ENCODE data around the gene ADAD2. TPM values are rescaled to one million over a fixed set of nuclear protein-coding genes. Genes with fewer than 3 reads are reported as not detected.

ADAD2 gene
- total RNA-seq, 4 donors from 2014 or later, result 7.4 TPM; not detected in 3

DNA sequence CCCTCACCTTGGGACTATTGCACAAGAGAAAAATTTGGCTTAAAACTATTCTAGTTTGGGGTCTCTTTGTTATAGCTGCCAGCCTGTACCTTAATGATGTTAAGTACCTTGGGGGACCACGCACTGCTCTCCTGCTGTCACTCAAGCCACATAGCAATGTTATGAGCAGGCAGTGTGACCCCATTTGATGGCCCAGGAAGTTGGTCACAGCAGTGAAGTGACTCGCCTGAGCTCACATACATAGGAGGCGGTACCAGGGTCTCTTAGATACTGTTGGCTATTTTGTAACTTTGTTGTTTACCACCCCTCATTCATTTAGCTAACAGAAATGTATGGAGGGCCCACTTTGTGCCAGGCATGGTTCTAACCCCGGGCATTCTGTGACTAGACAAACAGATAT lies 32.5 kb downstream of the ADAD2 start:
- TF ChIP-seq EP300 (IDR thresholded peaks at IDR 0.05; ENCODE audit: low read depth), result no peak
- TF ChIP-seq CTCF (IDR thresholded peaks at IDR 0.05), result no peak
- TF ChIP-seq POLR2A (IDR thresholded peaks at IDR 0.05), result no peak
- TF ChIP-seq POLR2AphosphoS5 (IDR thresholded peaks at IDR 0.05), result no peak
- H3K36me3 ChIP-seq, result no peaks in the 10 kb centered on the region
- in situ Hi-C loops (cut with MboI; ENCODE audit: low pct_ligation_motif_present in 1 of 4, low pct_unique_long_range_greater_than_20kb in 1 of 4, low sequenced_read_pairs in 3 of 4), result no loop called here
- intact Hi-C loops (cut with DNase I; ENCODE audit: low total_unique reads), result no loop called here
- DNase-seq, result no peak
- 80% methylated on average over 4 of the region's 4 CpGs; no CpG with 5 or more reads in 1 of the 2 donors for WGBS, 2 donors (ENCODE audit: low coverage in 1 of 2)
- H3K4me1 ChIP-seq, result peaks cover 0 to 8% (median 3%) of the 10 kb centered on the region in 4 donors
- H3K9me3 ChIP-seq, result no peaks in the 10 kb centered on the region
- H3K27ac ChIP-seq, result no peak overlapping the region
- H3K27me3 ChIP-seq, result no peaks in the 10 kb centered on the region
- no peak overlapping the region for H3K4me3 ChIP-seq

- in situ Hi-C loops (cut with MboI; ENCODE audit: low pct_ligation_motif_present in 1 of 4, low pct_unique_long_range_greater_than_20kb in 1 of 4, low sequenced_read_pairs in 3 of 4) (no loop called here), intact Hi-C loops (cut with DNase I; ENCODE audit: low total_unique reads) (no loop called here)
- 83 to 88% methylated on average over 2 to 3 of the region's 3 CpGs for WGBS, 2 donors (ENCODE audit: low coverage in 1 of 2)
- no peaks in the 10 kb centered on the region for H3K9me3 ChIP-seq
- H3K4me1 ChIP-seq, result peaks cover 0 to 11% (median 3%) of the 10 kb centered on the region in 4 donors
- H3K4me3 ChIP-seq, result no peak overlapping the region
- no peak for TF ChIP-seq CTCF (IDR thresholded peaks at IDR 0.05)
- no peaks in the 10 kb centered on the region for H3K36me3 ChIP-seq
- DNase-seq, result no peak
- H3K27ac ChIP-seq, result no peak overlapping the region
- H3K27me3 ChIP-seq, result no peaks in the 10 kb centered on the region
Measured at GRCh38 chr16:84224554-84224953, 33.6 kb downstream of the ADAD2 start.

DNA sequence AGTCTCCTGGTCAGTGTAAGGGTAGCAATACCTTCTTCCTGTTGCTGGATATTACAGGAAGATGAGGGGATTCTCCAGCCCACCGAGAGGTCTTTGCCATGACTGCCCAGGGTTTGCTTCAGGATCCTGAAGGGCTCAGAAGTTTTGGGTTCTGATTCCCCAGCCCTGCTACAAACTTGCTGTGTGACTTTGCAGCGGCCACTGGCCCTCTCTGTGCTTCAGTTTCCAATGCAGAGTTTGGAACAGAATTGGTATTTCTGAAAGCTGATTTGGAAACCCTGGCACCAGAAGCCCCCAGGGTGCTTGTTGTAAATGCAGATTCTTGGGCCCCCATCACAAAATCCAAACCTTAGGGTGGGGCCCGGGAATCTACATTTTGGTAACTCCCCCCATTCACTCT lies 34.2 kb downstream of the ADAD2 start:
- Histone ChIP-seq H3K4me1 (peaks cover 0 to 11% (median 3%) of the 10 kb centered on the region in 4 donors), H3K27me3 (no peaks in the 10 kb centered on the region), H3K9me3 (no peaks in the 10 kb centered on the region), H3K4me3 (no peak overlapping the region), H3K36me3 (no peaks in the 10 kb centered on the region), H3K27ac (no peak overlapping the region)
- in situ Hi-C loops (cut with MboI; ENCODE audit: low pct_ligation_motif_present in 1 of 4, low pct_unique_long_range_greater_than_20kb in 1 of 4, low sequenced_read_pairs in 3 of 4) (no loop called here), intact Hi-C loops (cut with DNase I; ENCODE audit: low total_unique reads) (no loop called here)
- DNase-seq, result no peak
- TF ChIP-seq CTCF (IDR thresholded peaks at IDR 0.05) (no peak), POLR2AphosphoS5 (IDR thresholded peaks at IDR 0.05) (no peak), EP300 (IDR thresholded peaks at IDR 0.05; ENCODE audit: low read depth) (no peak), POLR2A (IDR thresholded peaks at IDR 0.05) (no peak)
- 85% methylated on average over 3 of the region's 3 CpGs; no CpG with 5 or more reads in 1 of the 2 donors for WGBS, 2 donors (ENCODE audit: low coverage in 1 of 2)

- 86% methylated on average over 7 of the region's 7 CpGs; no CpG with 5 or more reads in 1 of the 2 donors for whole genome bisulfite sequencing, 2 donors (ENCODE audit: low coverage in 1 of 2)
- DNase-seq, result no peak
- no peaks in the 10 kb centered on the region for H3K27me3 ChIP-seq
- no peaks in the 10 kb centered on the region for H3K36me3 ChIP-seq
- H3K27ac ChIP-seq, result no peak overlapping the region
- intact Hi-C loops (cut with DNase I; ENCODE audit: low total_unique reads) (no loop called here), in situ Hi-C loops (cut with MboI; ENCODE audit: low pct_ligation_motif_present in 1 of 4, low pct_unique_long_range_greater_than_20kb in 1 of 4, low sequenced_read_pairs in 3 of 4) (no loop called here)
- peaks cover 0 to 11% (median 3%) of the 10 kb centered on the region in 4 donors for H3K4me1 ChIP-seq
- TF ChIP-seq EP300 (IDR thresholded peaks at IDR 0.05; ENCODE audit: low read depth) (no peak), POLR2AphosphoS5 (IDR thresholded peaks at IDR 0.05) (no peak), POLR2A (IDR thresholded peaks at IDR 0.05) (no peak), CTCF (IDR thresholded peaks at IDR 0.05) (no peak)
- no peak overlapping the region for H3K4me3 ChIP-seq
- no peaks in the 10 kb centered on the region for H3K9me3 ChIP-seq
Measured at GRCh38 chr16:84225571-84225970, 34.6 kb downstream of the ADAD2 start.
